ENCODE data around the gene POSTN.
"Not testable (repeated sequence)": the region's sequence is repeated elsewhere in the genome, so short reads cannot be mapped to it uniquely, and the experiment has no call there.

Gene POSTN

GRCh38 chr13:37608750-37609339 lies 10.3 kb upstream of the POSTN start:
- Mint-ChIP-seq H3K9me3 (peaks cover 3% of the 10 kb centered on the region), H3K4me3 (no peak overlapping the region), H3K36me3 (no peaks in the 10 kb centered on the region), H3K4me1 (no peaks in the 10 kb centered on the region), H3K27ac (no peak overlapping the region), H3K27me3 (no peaks in the 10 kb centered on the region)

DNA sequence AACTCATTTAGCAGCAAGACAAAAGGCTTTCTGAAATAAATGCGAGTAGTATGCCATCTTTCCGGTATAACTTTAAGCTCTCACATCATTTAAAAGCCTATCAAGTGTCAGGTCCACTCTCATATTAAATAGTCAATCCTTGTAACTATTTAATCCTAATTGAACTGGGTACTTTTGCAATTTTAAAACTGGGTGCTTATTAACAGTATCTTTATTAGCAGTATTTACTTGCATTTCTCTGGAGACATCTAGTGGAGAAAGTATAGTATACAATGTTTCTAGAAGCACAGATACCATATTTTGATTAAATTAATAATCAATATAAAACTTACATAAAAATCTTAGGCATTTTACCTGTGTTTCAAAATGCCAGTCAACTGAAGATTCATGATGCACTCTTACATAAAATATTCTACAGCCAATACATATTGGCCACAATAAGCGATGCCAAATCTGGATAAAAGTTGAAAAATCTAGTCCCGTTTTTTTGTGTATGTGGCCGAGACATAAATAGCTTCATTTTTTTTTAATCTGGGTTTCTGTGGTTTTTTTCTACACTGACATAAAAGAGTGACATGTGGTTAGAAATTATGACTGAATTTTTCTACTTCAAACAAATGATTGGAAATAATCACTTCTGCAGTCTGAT lies 4.3 kb upstream of the POSTN start:
- Mint-ChIP-seq H3K4me1 (no peaks in the 10 kb centered on the region), H3K27ac (no peak overlapping the region), H3K4me3 (no peak overlapping the region), H3K36me3 (no peaks in the 10 kb centered on the region), H3K27me3 (no peaks in the 10 kb centered on the region), H3K9me3 (no peaks in the 10 kb centered on the region)

GRCh38 chr13:37601648-37602440 lies 3.3 kb upstream of the POSTN start:
- Mint-ChIP-seq H3K4me1 (no peaks in the 10 kb centered on the region), H3K4me3 (no peak overlapping the region), H3K27me3 (no peaks in the 10 kb centered on the region), H3K9me3 (no peaks in the 10 kb centered on the region), H3K36me3 (no peaks in the 10 kb centered on the region), H3K27ac (no peak overlapping the region)

GRCh38 chr13:37599519-37599918 lies 951 bp upstream of the POSTN start:
- Mint-ChIP-seq H3K9me3 (no peaks in the 10 kb centered on the region), H3K4me3 (no peak overlapping the region), H3K27me3 (no peaks in the 10 kb centered on the region), H3K36me3 (no peaks in the 10 kb centered on the region), H3K27ac (no peak overlapping the region), H3K4me1 (no peaks in the 10 kb centered on the region)

DNA sequence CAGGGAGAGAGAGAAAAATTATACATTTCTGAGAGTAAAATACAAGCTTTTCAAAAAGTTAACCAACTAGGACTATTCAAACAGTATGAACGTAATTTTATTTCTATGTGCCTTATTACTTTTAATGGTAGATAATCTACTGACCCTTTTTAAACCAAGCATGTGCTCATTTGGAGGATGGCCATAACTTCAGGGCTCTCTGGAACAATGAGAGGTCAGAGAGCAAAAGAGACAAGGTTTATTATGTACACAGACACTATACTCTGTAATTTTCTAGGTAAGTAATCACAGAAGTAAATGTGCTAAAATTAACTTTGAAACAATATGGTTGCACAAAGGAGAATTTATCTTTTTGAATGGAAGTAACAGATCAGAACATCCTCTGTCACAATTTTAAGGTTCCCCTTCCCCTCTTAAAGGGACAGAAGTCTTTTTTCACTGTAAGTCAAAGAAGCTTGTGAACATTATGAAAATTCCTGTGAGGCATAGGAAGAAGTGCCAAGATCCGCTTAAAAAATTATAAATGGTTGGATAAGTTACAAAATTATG lies 1.0 kb downstream of the POSTN start:
- Mint-ChIP-seq H3K4me1 (no peaks in the 10 kb centered on the region), H3K4me3 (no peak overlapping the region), H3K27ac (no peak overlapping the region), H3K36me3 (no peaks in the 10 kb centered on the region), H3K9me3 (no peaks in the 10 kb centered on the region), H3K27me3 (no peaks in the 10 kb centered on the region)

GRCh38 chr13:37596805-37597204 lies 1.8 kb downstream of the POSTN start:
- Mint-ChIP-seq H3K27ac (no peak overlapping the region), H3K4me3 (no peak overlapping the region), H3K9me3 (no peaks in the 10 kb centered on the region), H3K27me3 (no peaks in the 10 kb centered on the region), H3K4me1 (no peaks in the 10 kb centered on the region), H3K36me3 (no peaks in the 10 kb centered on the region)

DNA sequence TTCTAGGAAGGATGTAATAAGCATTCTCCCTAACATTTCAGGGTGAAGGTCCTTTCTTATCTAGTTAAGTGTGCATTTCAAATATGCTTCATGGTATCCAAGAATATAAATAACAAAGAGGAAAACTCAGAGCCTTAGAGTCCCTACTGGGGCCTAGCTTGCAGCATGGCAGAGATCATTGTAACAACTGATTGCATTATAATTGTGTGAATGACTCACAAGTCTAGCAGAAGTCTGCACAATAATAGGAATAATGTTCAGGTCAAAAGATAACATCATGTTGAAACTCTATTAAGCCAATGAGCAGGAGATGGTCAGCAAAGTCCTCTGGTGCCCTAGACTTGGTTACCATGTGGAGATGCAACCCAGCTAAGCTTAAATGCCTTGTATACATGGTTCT lies 3.4 kb downstream of the POSTN start:
- Mint-ChIP-seq H3K4me1 (no peaks in the 10 kb centered on the region), H3K27me3 (no peaks in the 10 kb centered on the region), H3K36me3 (no peaks in the 10 kb centered on the region), H3K27ac (no peak overlapping the region), H3K9me3 (no peaks in the 10 kb centered on the region), H3K4me3 (no peak overlapping the region)

DNA sequence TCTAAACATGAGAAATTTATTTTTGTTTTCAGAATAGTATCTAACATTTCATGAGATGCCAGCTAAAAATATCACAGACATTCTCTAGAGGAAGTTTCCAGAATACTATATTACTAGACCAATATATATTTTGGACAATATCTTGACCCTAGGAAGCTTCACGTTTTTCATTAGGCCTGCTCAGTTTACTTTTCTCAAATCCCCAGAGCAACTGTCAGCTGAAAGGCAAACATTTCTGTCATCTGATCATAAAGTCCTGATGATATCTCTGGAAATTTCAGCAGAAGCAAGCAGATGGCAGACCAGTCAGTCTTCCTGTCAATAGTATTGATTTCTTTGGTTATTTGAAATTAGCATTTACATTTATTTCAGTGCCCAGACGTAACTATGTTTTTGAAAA lies 4.0 kb downstream of the POSTN start:
- H3K36me3 Mint-ChIP-seq: no peaks in the 10 kb centered on the region
- H3K27ac Mint-ChIP-seq: no peak overlapping the region
- H3K4me3 Mint-ChIP-seq: no peak overlapping the region
- H3K27me3 Mint-ChIP-seq: no peaks in the 10 kb centered on the region
- H3K9me3 Mint-ChIP-seq: no peaks in the 10 kb centered on the region
- no peaks in the 10 kb centered on the region for H3K4me1 Mint-ChIP-seq

DNA sequence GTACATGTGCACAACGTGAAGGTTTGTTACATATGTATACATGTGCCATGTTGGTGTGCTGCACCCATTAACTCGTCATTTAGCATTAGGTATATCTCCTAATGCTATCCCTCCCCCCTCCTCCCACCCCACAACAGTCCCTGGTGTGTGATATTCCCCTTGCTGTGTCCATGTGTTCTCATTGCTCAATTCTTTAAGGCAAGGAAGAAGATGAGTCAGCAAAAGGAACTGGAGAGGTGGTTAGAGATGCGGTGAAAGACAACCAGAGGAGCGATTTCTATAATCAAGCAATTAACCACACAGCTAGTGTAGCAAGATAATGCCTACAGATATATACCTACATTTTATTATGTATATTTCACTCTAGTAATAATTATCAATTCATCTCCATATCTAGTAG lies 9.2 kb downstream of the POSTN start:
- not testable (repeated sequence) for H3K36me3 Mint-ChIP-seq, H3K4me1 Mint-ChIP-seq, H3K4me3 Mint-ChIP-seq, H3K27ac Mint-ChIP-seq, H3K9me3 Mint-ChIP-seq, H3K27me3 Mint-ChIP-seq

- Mint-ChIP-seq H3K4me1 (no peaks in the 10 kb centered on the region), H3K9me3 (peaks cover 5% of the 10 kb centered on the region), H3K4me3 (no peak overlapping the region), H3K36me3 (no peaks in the 10 kb centered on the region), H3K27ac (no peak overlapping the region), H3K27me3 (no peaks in the 10 kb centered on the region)
These were observed 11.3 kb downstream of the POSTN start for GRCh38 chr13:37587236-37587635.

- Mint-ChIP-seq H3K27ac (no peak overlapping the region), H3K27me3 (no peaks in the 10 kb centered on the region), H3K4me3 (no peak overlapping the region), H3K9me3 (peaks cover 7% of the 10 kb centered on the region), H3K36me3 (no peaks in the 10 kb centered on the region), H3K4me1 (no peaks in the 10 kb centered on the region)
These were observed 12.4 kb downstream of the POSTN start for GRCh38 chr13:37586164-37586563.

DNA sequence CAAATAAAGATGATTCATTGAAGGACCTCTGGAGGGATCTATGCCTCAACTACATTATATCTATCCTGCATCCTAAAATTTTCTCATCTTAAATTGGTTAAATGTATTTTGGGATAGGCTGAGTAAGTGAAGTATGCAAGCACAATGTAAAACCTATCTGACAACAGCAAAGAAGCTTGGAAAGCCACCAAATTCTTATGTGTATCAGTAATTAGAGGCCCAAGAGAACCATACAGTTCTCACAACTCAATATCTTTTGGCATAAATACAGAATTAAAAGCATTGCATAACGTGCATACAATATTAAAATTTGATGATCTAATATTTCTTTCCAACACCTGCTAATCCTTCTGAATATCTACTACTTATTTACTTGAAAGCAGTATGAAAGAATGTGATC lies 13.0 kb downstream of the POSTN start:
- peaks cover 7% of the 10 kb centered on the region for H3K9me3 Mint-ChIP-seq
- H3K36me3 Mint-ChIP-seq: no peaks in the 10 kb centered on the region
- no peak overlapping the region for H3K27ac Mint-ChIP-seq
- H3K27me3 Mint-ChIP-seq: no peaks in the 10 kb centered on the region
- no peak overlapping the region for H3K4me3 Mint-ChIP-seq
- no peaks in the 10 kb centered on the region for H3K4me1 Mint-ChIP-seq

- H3K4me1 Mint-ChIP-seq: no peaks in the 10 kb centered on the region
These were observed 22.0 kb downstream of the POSTN start for GRCh38 chr13:37576601-37577000.

DNA sequence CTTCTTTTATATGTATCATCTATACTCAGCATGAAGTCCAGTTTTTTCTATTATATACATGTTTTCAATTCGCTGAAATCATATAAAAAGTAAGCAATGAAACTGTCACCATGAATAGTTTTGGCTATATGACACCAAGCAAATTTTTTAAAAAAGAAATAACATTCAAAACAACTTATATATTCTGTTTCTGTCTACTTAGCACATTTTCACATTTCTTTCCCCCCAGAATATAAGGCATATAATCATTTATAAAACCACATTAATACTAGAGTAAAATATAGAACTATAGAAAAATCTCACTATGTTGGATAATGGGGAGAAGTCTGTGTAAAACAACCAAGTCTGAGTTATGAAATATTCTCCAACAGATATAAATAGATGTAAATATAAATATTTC lies 33.1 kb downstream of the POSTN start:
- Mint-ChIP-seq H3K27me3 (no peaks in the 10 kb centered on the region), H3K36me3 (no peaks in the 10 kb centered on the region), H3K27ac (no peak overlapping the region), H3K4me3 (no peak overlapping the region), H3K9me3 (no peaks in the 10 kb centered on the region), H3K4me1 (no peaks in the 10 kb centered on the region)

More at GRCh38 chr13:37576601-37577000, 22.0 kb downstream of the POSTN start:
- Mint-ChIP-seq H3K36me3 (no peaks in the 10 kb centered on the region), H3K27me3 (no peaks in the 10 kb centered on the region), H3K4me3 (no peak overlapping the region), H3K27ac (no peak overlapping the region), H3K9me3 (peaks cover 4% of the 10 kb centered on the region)

DNA sequence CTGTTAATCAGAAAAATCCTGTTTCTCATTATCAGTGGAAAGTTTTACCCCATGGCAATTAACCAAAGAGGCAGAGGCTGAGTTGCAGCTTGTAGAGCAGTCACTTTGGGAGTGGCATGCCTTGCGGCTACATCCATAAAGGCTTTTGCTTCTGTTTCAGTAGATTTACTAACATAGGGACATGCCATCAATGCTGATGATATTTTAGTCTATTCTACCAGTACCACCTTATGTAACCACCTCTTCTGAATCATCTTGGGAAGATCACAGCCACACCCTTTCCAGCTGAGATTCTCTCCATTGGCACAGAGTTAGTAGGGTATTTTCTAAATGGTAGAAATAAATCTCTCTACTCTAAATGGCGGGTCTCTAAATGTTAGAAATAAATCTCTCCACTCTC lies 37.5 kb downstream of the POSTN start:
- H3K36me3 Mint-ChIP-seq: no peaks in the 10 kb centered on the region
- H3K4me1 Mint-ChIP-seq: no peaks in the 10 kb centered on the region
- H3K4me3 Mint-ChIP-seq: no peak overlapping the region
- H3K27me3 Mint-ChIP-seq: no peaks in the 10 kb centered on the region
- H3K9me3 Mint-ChIP-seq: peaks cover 16% of the 10 kb centered on the region
- H3K27ac Mint-ChIP-seq: no peak overlapping the region

- peaks cover 17% of the 10 kb centered on the region for H3K9me3 Mint-ChIP-seq
- no peak overlapping the region for H3K4me3 Mint-ChIP-seq
- H3K36me3 Mint-ChIP-seq: no peaks in the 10 kb centered on the region
- no peaks in the 10 kb centered on the region for H3K4me1 Mint-ChIP-seq
- H3K27me3 Mint-ChIP-seq: no peaks in the 10 kb centered on the region
- H3K27ac Mint-ChIP-seq: no peak overlapping the region
These were observed 38.0 kb downstream of the POSTN start for GRCh38 chr13:37560526-37560925.
